DMS79 (cell line): ENCODE results near the gene RBSN.

Experiments
- DNase-seq: peaks from one replicate; lab custom pipeline; 2025; lab: John Stamatoyannopoulos, UW

RBSN gene

DNA sequence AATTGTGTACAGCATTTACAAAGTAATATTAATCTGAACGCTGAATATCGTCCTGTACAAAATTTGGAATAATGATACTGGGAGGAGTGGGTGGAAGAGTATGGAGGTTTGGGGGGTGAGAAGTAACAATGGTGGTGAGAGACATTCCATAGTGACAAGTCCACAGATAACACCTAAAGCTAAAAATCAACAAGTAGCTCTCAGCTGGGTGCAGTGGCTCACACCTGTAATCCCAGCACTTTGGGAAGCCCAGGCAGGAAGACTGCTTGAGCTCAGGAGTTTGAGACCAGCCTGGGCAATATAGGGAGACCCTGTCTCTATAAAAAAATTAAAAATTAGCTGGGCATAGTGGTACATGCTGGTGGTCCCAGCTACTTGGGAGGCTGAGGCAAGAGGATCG, 38.9 kb downstream of the RBSN start:
- no peak for DNase-seq

DNA sequence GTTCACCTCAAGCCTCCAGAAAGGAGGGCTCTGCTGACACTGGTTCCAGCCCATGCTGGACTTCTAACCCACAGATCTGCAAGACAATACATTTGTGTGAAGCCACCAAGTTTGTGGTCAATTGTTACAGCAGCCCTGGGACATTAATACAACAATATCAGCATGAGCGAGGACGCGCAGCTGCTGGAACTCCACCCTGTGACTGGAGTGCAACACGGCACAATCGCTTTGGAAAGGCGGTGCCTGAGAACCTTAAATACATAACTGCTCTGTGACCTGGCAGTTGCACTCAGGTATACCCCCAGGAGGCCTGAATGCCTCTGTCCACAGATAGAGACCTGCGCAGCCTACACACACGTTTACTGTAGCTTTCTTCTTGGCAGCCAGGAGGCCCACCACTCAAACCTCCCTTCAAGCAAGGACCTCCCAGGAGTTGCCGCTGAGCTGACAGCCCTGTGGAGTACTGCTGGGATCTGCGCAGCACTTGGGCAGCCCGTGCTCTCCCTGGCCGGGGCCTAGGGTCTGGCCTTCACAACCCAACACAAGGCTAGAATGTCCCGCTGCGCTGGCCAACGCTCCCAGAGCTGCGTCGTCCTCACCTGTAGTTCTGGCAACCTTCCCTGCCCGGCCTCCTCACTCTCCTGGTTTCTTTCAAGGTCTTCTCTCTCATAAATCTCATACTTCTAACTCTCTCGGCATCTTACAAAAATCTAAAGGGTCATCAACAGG, 42.1 kb downstream of the RBSN start:
- no peak for DNase-seq

DNA sequence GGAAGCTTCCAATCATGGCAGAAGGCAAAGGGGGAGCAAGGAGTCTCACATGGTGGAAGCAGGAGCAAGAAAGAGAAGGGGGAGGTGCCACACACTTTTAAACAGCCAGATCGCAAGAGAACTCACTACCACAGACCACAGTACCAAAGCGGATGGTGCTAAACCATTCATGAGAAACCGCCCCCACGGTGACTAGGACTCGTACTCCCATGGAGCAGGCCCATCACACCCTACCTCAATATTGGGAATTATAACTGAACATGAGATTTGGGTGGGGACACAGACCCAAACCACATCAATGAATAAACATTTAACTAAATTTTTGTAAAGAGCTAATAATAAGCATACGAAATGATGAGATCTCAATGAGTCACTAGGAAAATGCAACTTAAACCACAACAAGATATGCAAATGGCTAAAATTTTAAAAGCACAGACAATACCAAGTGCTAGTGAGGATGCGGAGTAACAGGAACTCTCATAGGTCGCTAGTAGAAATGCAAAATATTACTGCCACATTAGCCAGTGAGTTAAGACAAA, 43.9 kb downstream of the RBSN start:
- DNase-seq = no peak

DNA sequence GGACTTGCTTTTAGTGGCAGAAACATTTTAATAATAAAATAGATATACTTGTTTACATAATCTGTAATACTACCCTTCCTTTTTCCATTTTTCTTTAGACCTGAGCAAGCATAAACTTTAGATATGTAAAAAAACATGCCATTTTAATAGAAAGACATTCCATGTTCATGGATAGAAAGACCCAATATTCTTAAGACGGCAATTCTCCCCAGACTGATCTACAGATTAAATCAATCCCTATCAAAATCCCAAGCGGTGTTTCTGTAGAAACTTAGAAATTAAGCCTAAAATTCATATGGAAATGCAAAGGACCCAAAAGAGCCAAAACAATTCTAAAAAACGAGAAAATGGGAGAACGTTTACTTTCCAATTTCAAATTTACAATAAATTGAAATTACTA, 45.4 kb downstream of the RBSN start:
- DNase-seq = no peak

DNA sequence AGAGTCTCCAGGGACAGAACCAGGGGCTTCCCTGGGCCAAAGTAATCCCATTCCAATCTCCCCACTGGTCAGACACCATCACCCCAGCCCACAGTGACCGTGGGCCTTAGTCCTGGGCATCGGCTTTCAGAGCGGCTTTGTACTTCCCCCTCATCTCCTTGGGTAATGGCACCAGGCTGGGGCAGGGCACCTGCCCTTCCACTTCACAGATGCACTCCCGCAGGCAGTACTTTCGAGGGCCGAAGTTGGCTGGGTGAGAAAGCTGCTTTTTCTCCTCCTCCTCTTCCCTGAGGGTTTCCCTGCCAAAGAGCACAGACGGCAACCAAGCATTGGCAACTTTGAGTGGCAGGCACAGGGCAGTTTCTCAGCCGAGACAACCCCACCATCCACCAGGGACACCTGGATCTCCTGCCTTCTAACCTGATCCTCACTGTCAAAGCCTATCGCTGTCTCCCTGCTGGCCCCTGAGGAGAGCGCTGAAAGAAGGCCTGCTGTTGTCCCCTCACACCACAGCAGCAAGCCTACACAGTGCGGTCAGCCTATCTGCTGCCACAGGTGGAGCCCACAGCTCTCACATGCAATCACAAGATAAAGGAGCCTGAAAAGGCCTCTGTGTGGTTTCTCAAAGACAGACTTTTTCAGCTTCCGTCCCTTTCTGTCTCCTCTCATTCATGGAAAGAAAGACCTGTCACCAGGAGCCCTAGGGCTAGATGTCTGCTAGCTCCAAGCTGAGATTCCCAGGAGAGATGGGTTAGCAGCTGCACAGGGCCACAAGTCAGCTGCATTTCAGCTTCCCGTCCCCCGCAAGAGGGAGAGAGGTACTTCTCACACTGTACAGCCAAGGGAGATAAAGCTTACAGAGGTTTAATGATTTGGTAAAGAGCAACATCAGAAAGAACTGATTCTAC, 46.4 kb downstream of the RBSN start:
- DNase-seq = no peak

DNA sequence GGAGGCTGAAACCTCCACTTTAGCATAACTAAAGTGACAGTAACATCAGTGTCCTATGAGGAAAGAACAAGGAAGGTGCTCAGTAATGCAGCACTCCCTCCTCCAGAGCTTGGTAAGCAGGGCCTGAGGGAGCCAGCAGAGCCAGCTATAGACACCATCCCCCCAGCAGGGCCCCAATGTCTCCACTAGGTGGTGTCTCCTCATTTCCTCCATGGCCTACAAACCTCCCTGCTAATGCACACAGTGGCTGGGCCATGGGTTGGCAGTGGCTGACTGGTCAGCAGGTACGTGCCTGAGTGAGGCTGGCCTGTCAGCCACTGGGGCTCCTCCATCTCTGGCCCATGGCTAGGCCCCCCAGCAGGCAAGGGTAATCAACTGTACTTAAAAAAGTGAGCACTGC, 47.4 kb downstream of the RBSN start:
- no peak for DNase-seq

DNA sequence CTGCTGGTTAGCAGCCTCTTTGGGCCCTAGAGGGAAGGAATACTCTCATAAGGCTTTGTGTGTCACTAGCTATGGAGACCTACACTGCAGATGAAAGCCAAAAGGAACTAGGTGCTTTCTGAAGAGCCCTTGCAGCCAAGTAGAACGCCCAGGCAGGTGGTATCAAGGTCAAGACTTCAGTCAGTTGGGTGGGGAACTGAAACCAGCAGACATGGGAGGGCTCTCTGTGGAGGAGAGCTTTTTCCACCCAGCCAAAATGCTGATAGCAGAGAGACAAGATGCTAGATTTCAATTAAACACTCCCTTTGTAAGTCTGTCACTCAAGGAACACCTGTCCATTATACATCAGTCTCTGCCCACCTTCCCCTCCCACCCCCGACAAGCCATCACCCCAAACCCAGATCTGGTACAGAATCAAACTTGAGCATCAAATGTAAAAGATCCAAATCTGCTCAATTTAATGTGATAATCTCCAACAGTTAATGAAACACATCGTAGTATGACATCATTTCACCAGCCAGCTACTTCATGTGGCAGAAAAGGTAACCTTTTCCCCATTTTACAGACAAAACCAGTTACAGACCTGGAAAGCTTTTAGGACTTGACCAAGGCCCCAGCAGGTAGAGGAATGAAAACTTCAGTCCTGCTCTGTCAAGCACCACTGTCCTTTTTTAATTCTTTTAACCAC, 48.4 kb downstream of the RBSN start:
- no peak for DNase-seq

DNA sequence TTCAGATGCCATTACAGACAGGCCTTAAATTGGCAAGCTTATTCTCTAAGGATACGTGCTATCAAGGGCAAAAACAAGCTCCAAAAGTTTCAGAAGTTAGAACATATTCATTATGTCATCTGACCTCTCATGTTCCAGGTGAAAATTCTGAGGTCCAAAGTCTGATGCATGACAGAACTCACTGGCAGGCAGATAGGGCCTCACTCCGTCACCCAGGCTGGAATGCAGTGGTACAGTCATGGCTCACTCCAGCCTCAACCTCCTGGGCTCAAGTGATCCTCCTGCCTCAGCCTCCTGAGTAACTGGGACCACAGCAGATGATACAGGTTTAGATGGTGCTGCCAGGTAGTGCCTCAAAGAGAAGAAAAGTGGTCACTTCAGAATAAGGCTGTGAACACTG, 49.4 kb downstream of the RBSN start:
- no peak for DNase-seq

DNA sequence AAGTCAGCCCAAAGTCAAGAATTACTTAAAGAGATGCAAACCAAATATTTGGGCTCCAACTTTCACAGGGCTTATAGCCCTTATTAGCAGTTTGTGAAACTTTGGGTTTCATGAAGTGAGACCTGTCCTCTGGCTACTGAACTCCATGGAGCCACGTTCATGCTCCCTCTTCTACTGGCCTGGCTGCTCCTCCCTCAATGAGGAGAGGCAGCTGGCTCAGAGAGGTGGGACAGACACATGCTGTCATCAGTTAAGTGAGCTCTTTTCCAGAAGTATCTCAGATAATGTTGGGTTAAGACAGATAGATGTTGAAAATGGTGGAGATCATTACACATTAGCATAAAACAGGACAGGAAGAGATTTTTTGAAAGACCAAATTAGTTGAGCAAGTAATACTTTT, 53.3 kb downstream of the RBSN start:
- no peak for DNase-seq

DNA sequence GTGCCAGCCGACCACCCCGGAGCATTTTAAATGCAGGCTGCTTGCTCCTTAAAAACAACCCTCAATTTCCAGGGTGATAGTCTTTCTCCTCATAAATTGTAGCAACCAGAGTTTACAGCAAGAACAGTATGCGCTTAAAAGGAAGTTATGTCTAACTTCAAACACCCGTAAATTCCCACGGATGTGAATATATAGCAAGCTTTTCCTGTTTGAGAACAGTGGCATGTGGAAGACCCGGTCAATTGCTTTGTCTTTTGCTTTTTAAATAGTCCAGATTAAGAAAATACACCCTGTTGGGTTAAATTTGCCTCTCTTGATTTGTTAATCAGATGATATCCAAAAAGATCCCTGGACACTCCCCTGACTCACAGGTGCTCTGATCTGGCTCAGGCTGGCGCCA, 54.6 kb downstream of the RBSN start:
- no peak for DNase-seq

DNA sequence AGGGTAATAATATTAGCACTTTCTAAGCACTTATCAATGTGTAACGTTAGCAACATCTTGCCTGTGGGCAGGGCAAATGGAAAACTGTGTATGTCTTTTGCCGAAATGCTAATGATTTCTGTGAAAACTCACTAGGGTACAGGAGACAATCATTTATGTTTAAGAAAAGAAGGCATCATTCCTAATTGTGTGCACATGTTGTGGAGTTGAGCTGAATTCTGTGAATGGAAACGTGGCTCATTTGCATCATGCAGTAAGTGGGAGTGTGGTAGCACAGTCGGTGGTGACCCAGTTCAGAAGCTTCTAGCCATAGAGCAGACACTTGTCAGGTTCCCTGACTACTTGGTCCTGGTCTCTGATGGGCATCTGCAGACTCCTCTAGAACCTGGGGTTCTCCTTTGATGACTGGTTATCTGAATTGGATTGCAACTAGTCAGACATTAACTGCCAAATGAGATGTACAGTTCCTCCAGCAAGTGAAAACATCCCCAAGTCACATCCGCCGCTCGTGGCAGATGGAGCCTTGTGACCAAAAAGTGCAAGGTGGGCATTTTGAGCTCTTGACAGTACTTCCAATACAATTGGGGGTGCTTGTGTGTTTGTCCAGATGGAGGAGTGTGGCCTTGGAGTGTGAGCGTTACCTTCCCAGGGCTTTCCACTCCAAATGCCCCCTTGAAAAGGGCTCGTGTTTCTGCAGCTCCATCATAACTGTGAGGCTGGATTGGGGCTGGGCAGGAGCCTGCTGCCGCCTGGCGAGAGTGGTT, 55.4 kb downstream of the RBSN start:
- no peak for DNase-seq

DNA sequence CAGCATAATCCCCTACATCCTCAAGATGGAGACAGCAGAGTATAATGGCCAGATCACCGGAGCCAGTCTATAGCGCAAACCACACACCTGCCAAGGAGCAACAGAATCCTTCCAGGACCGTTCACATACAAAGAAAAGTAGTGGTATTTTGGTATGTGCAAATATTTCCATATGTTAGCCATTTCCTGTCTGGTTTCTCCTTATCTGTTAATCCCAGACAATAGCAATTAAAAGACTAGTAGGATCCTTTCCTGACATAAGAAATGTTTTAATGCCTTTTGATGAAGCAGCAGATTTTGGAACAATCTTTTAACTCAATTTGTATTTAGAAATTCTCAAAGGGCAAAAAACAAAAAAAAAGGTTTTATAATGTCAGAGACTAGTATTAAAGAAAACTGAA, 56.0 kb downstream of the RBSN start:
- DNase-seq = no peak

DNA sequence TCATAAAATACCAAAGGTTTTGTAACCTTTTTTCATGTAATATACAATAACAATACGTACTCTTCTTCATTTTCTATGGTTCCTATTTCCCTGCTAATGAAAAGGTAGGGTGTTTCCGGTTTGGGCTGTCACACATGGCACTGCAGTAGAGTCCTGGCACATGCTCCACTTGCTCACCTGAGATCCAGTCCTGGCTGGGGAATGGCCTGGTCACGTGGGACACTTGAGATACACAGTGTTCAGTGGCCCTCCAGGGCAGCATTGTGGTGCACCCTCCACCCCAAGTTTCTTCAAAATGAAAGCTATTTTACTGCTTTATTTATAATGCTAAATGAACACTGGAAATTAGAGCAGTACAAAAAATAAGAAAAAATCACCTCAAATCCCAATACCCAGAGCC, 57.0 kb downstream of the RBSN start:
- no peak for DNase-seq

DNA sequence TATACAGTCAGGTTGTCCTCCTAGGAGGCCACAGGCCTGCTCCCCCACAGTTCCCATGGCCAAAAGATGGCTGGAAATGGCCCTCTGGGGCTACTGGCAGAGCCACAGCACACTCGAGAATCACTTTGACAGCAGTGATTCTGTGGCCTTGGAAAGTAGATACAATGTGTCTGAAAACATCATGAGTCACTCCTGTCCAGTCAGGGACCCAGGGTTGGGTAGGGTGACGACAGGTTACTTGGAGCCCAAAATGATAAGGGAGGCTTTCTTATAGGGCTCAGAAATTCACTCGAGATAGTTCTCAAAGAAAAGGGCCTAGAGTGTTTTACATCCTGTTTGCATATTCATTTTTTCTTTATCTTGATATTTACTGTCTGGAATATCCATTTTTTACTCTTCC, 58.1 kb downstream of the RBSN start:
- no peak for DNase-seq

DNA sequence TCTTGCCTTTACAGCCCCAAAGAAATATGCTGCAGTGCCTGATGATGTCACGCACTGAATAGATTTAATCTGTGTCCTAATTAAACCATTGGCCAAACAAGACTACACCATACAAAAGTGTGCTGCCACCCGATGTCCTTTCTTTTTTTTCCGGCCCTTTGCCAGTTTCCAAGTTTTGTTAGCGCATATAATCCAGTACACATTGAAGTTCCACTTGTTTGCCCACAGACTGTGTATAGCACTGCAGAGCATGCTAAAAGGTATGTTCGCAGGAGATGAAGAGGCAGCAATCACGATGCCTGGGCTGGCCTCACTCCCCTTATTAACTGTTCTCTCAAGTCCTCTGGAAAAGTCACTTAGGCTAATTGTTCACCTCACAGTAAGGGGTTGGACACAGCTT, 60.6 kb downstream of the RBSN start:
- DNase-seq = no peak

DNA sequence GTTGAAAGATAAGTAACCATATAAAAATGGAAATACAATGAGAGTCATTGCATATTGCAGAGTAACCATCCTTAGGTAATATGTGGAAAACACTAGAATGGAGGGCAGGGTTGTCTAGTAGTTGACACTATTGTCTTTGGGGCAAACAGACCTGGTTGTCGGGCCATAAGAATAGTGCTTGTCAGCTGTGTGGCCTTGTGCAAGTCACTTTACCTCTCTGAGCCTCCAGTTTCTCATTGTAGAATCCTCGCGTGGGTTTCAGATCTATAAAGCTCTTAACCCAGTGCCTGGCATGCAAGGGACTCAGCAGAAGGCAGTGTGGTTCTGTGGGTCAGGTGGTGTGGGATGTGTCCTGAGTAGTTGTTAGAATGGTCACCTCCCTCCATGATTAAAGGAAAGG, 65.8 kb downstream of the RBSN start:
- no peak for DNase-seq

DNA sequence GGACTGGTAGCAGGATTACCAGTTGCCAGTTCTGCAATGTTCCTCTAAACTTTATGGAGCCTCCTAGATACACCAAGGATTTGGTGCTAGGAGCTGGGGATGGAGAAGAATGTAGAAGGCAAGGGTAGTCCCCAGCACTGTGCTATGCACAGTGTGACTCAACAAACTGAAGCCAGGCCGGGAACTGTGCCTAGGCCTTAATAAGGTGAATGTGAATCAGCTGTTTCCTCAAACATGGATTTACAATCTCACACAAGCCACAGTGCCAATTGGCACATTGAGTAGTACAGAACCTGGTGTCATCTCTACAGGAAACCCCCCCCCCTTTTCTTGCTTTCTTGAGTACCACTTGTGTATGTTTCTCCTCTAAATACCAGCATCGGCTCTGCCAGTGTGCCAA, 66.3 kb downstream of the RBSN start:
- DNase-seq = no peak

DNA sequence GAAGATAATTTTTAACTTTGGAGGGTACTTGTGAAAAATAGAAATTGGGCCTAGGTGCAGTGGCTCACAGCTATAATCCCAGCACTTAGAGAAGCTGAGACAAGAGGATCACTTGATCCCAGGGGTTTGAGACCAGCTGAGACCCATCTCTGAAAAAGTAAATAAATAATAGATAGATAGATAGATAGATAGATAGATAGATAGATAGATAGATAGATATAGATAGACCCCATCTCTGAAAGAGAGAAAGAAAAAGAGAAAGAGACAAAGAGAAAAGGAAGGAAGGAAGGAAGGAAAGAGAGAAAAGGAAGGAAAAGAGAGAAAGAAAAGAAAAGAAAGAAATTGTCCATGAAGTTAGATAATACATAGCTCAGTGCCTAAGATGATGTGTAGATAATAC, 69.3 kb downstream of the RBSN start:
- DNase-seq = no peak

DNA sequence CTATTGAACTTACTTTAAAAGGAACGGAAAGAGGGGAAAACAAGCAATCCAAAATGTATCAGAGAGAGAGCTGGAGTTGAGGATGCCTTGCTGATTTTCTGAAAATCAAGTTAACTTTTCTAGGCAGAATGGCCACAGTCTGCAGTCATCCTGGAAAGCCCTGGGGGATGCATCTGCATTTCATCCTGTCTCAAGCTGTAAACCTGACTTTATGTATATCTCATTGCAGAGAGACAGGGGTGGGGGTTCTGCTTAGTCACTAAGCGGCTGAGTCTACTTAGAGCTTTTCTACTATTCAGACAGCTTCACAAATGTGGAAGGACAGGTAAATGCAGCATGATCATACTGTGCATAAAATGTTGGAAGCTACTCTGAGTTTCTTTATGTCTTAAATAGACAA, 75.2 kb downstream of the RBSN start:
- no peak for DNase-seq

DNA sequence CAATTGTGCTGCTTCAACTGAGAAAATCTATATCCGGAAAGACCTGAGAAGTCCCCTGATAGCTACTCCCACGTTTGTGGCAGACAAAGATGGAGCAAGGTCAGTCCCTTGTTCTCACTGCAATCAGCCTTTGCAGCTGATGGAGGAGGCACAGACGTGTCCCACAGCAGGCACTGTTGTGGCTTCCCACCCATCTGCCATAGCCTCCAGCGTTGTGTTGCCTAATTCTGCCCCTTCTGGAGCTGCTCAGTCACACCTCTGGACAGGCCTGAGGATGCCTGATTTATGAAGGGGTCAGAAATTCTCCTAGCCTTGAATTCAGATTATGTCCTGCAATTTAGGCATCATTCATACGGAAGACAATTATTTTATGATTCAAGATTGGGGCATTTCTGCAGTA, 75.7 kb downstream of the RBSN start:
- no peak for DNase-seq
